Neural crest cell (in vitro differentiated cells): ENCODE results near the gene SLC4A1. TPM values are rescaled to one million over a fixed set of nuclear protein-coding genes. Genes with fewer than 3 reads are reported as not detected.

Source experiments
- DNase-seq: peaks from one replicate; pipeline ENCODE4 v3.0.0; 2021; ENCODE audit warnings: low read depth, mixed read lengths, low spot score
- H3K27ac Mint-ChIP-seq: one replicate; pipeline ENCODE4 v1.8.0; 2021; ENCODE audit warnings: mild to moderate bottlenecking, mixed read lengths; ENCODE audit not compliant: unreplicated experiment
- H3K27me3 Mint-ChIP-seq: 2 replicates; pipeline ENCODE4 v1.8.0; 2021; ENCODE audit warnings: low read depth, mild to moderate bottlenecking, mixed read lengths
- H3K36me3 Mint-ChIP-seq: 2 replicates; pipeline ENCODE4 v1.8.0; 2021; ENCODE audit warnings: low read depth, mild to moderate bottlenecking, mixed read lengths
- H3K4me1 Mint-ChIP-seq: 2 replicates; pipeline ENCODE4 v1.8.0; 2021; ENCODE audit warnings: mixed read lengths
- H3K4me3 Mint-ChIP-seq: one replicate; pipeline ENCODE4 v1.8.0; 2021; ENCODE audit warnings: mild to moderate bottlenecking, mixed read lengths
- H3K9me3 Mint-ChIP-seq: 2 replicates; pipeline ENCODE4 v1.8.0; 2021; ENCODE audit warnings: mixed read lengths
- CTCF ChIP-seq: fragments of 200-600 bp; sonication (generic); conservative IDR thresholded peaks from 2 replicates; pipeline ENCODE4 v1.5.0; 2021; ENCODE audit warnings: antibody characterized with exemption, mild to moderate bottlenecking
- total RNA-seq: library from RNA; stranded (reverse); gene quantifications from 2 replicates; pipeline ENCODE4 v1.2.1, GENCODE V29; 2021

The SLC4A1 gene
- total RNA-seq, 1 donor from 2014 or later: not detected

GRCh38 chr17:44314031-44314430 lies 46.1 kb upstream of the SLC4A1 start:
- Mint-ChIP-seq H3K9me3 (no peaks in the 10 kb centered on the region), H3K27ac (no peak overlapping the region), H3K27me3 (peaks cover 85% of the 10 kb centered on the region), H3K4me3 (peak overlapping the region; percentile 52), H3K36me3 (peaks cover 4% of the 10 kb centered on the region), H3K4me1 (peaks cover 19% of the 10 kb centered on the region)
- DNase-seq: no peak
- no peak for TF ChIP-seq CTCF

GRCh38 chr17:44312396-44313104 lies 44.6 kb upstream of the SLC4A1 start:
- no peak overlapping the region for H3K27ac Mint-ChIP-seq
- H3K36me3 Mint-ChIP-seq: peaks cover 3% of the 10 kb centered on the region
- H3K27me3 Mint-ChIP-seq: peaks cover 72% of the 10 kb centered on the region
- no peak for TF ChIP-seq CTCF
- no peaks in the 10 kb centered on the region for H3K9me3 Mint-ChIP-seq
- H3K4me3 Mint-ChIP-seq: peak overlapping the region; percentile 66
- peaks cover 23% of the 10 kb centered on the region for H3K4me1 Mint-ChIP-seq
- no peak for DNase-seq

GRCh38 chr17:44311562-44312181 lies 43.7 kb upstream of the SLC4A1 start:
- no peak overlapping the region for H3K27ac Mint-ChIP-seq
- peaks cover 67% of the 10 kb centered on the region for H3K27me3 Mint-ChIP-seq
- H3K4me3 Mint-ChIP-seq: peak overlapping the region; percentile 13

GRCh38 chr17:44310609-44311376 lies 42.9 kb upstream of the SLC4A1 start:
- no peaks in the 10 kb centered on the region for H3K9me3 Mint-ChIP-seq
- H3K27ac Mint-ChIP-seq: no peak overlapping the region
- TF ChIP-seq CTCF: no peak
- peaks cover 25% of the 10 kb centered on the region for H3K4me1 Mint-ChIP-seq
- DNase-seq: no peak
- peaks cover 63% of the 10 kb centered on the region for H3K27me3 Mint-ChIP-seq
- H3K36me3 Mint-ChIP-seq: no peaks in the 10 kb centered on the region
- peak overlapping the region; percentile 64 for H3K4me3 Mint-ChIP-seq

More at GRCh38 chr17:44311562-44312181, 43.7 kb upstream of the SLC4A1 start:
- H3K9me3 Mint-ChIP-seq: no peaks in the 10 kb centered on the region
- H3K36me3 Mint-ChIP-seq: no peaks in the 10 kb centered on the region
- TF ChIP-seq CTCF: no peak
- no peak for DNase-seq
- H3K4me1 Mint-ChIP-seq: peaks cover 31% of the 10 kb centered on the region

GRCh38 chr17:44310188-44310587 lies 42.3 kb upstream of the SLC4A1 start:
- no peak for TF ChIP-seq CTCF
- peaks cover 61% of the 10 kb centered on the region for H3K27me3 Mint-ChIP-seq
- peaks cover 22% of the 10 kb centered on the region for H3K4me1 Mint-ChIP-seq
- DNase-seq: no peak
- H3K9me3 Mint-ChIP-seq: no peaks in the 10 kb centered on the region
- H3K4me3 Mint-ChIP-seq: peak overlapping the region; percentile 64
- H3K36me3 Mint-ChIP-seq: no peaks in the 10 kb centered on the region
- no peak overlapping the region for H3K27ac Mint-ChIP-seq
